ENCODE data around the gene SMCO4.

SMCO4 gene

GRCh38 chr11:93526641-93527583, 16.3 kb downstream of the SMCO4 start:
- no peak for DNase-seq

DNA sequence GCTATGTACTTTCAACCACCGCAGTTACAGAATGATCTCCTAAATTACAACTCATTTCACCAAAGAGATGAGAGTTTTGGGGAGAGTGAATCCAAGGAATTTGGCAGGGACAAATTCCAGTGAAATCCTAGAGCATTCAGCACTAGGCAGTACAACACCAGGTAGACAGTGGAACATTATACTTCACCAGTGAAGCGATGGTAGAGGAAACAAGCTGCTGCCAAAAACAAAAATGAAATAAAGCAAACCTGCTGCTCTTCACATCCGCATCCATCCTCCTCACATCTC, 16.9 kb downstream of the SMCO4 start:
- no peak for DNase-seq

GRCh38 chr11:93525601-93526345, 17.4 kb downstream of the SMCO4 start:
- no peak for DNase-seq

DNA sequence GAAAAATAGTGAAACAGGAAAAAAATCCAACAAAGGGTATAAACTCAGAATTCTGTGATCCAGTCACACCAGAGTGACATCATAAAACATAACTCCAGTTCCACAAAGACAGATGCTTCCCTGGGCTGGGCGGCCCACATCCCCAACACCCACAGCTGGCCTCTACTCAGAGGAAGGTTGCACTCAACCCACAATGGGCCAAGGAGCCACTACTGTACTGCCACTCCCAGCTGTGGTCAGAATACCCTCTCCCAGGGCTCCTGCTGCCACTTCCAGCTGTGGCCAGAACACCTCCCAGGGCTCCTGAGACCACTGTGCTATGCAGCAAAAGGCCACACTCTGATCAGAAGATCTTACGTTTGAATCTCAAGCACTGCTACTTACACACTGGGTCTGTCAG, 18.3 kb downstream of the SMCO4 start:
- DNase-seq = no peak

DNA sequence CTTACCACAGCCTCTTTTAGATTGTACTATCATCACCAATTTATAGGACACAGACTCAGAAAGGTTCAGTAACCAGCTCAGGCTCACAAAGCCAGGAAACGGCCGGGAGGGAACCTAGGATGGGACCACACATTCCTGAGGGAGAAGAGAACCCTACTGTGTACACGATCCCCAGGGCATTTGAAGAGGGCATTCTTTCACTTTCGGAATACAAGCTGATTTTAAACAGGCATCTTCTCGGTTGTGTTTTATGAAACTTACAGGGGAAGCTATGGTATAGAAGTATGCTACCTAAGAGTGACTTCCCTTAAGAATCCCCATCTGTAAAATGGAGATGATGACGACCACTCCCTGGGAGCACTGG, 19.0 kb downstream of the SMCO4 start:
- no peak for DNase-seq

DNA sequence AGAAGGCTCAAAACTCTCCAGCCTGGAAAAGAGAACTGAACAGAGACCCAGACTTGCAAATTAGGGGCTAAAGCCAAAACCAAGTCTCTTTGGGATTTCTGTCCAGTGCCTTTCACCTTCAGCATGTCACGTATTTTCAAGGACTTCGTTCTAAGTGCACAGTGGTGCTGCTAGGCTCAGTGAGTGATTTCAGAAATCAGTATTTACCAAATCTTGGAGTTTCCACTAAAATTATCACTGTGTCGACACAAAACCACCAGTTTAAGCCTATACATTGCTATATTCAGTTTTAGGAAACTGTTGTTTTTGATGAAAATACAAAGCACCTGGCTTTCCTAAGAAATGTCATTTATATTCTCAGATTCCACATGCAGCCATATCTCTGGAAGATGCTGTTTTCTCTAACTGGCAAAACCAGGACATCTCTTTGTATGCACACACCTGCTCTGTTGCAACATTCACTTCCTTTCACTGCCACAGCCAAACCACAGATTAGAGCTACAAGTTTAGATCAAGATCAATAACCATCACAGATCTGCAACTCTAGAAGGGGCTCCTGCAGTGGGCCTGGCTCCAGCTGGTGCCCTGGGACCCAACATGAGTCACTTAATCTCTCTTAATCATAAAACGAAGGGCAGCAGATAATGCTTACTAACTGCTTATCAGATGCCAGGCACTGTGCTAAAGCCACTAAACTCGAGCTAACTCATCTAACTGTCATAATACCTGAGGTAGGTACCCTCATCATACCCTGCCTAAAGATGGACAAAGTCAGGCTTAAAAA, 22.3 kb downstream of the SMCO4 start:
- no peak for DNase-seq

DNA sequence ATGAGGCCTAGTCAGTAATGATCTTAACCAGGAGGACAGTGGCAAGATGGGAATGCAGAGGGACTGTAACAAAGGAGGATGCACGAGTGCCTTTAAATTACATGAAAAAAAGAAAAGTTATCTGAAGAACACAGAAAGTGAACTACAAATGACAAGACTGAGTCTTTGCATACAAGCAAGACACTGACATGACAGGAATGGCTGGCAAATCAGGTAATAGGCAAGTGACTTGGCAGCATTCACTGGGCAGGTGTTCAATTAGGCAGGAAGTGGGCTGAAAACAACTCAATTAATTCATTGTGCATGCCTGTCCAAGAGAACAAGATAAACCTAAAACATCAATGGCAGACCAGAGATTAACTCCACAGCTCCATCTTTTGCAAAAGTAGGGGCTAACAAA, 24.0 kb downstream of the SMCO4 start:
- DNase-seq = no peak

DNA sequence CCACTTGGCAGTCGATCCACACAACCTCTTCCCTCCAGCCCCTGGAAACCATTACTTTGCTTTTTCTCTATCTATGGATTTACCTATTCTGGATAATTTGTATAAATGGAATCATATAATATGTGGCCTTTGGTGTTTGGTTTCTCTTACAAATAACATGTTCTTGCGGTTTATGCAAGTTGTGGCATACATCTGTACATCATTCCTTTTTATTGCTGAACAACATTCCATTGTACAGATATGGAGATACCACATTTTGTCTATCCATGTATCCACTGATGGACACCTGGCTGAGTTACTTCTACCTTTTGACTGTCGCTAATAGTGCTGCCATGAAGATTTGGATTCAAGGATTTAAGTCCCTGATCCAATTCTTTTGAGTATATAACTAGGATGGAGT, 25.1 kb downstream of the SMCO4 start:
- no peak for DNase-seq

DNA sequence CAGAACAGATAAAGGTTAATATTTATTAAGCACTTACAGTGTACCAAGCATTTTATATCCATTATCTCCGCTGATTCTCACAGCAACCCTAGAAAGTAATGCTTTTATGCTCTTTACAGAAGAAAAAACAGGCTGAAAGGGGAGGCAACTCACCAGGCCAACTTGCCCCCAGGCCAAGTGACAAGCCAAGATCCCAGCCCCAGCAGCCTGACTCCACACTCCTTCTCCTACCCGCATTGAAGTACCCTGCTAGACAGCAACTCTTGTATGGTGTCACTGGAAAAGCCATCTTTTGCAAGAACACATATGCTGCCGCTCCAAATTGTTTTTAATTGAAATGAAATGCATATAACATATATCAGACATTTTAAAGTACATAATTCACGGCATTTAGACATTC, 25.6 kb downstream of the SMCO4 start:
- DNase-seq = no peak

- no peak for DNase-seq
Observed at GRCh38 chr11:93517041-93517440, 26.1 kb downstream of the SMCO4 start.

- no peak for DNase-seq
Observed at GRCh38 chr11:93515441-93516025, 27.7 kb downstream of the SMCO4 start.

- DNase-seq = no peak
Observed at GRCh38 chr11:93514712-93515111, 28.5 kb downstream of the SMCO4 start.

DNA sequence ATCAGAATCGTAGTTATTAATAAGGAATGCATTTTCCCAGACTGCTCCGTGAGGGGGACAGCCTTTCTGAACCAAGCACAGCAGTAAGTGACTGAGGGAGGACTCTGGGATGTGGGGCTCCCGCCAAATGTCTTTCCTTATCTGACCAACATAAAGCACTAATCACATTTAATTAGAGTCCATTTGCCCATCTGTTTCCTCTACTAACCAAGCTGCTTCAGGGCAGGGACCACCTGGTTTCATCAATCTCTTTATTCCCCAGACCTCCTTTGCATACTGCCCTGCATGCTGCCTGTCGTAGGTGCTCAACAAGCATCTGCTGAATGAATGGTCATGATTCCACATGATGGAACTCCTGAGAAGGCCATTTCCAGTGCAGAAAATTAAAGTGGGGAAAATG, 29.4 kb downstream of the SMCO4 start:
- no peak for DNase-seq

- no peak for DNase-seq
Observed at GRCh38 chr11:93512949-93513667, 30.1 kb downstream of the SMCO4 start.

- no peak for DNase-seq
Observed at GRCh38 chr11:93512073-93512475, 31.1 kb downstream of the SMCO4 start.

- DNase-seq = no peak
Observed at GRCh38 chr11:93510196-93510873, 32.9 kb downstream of the SMCO4 start.

- no peak for DNase-seq
Observed at GRCh38 chr11:93507517-93507916, 35.7 kb downstream of the SMCO4 start.

GRCh38 chr11:93505703-93506102, 37.5 kb downstream of the SMCO4 start:
- no peak for DNase-seq

- DNase-seq = no peak
Observed at GRCh38 chr11:93504110-93505095, 38.8 kb downstream of the SMCO4 start.

GRCh38 chr11:93501856-93502255, 41.3 kb downstream of the SMCO4 start:
- no peak for DNase-seq

DNA sequence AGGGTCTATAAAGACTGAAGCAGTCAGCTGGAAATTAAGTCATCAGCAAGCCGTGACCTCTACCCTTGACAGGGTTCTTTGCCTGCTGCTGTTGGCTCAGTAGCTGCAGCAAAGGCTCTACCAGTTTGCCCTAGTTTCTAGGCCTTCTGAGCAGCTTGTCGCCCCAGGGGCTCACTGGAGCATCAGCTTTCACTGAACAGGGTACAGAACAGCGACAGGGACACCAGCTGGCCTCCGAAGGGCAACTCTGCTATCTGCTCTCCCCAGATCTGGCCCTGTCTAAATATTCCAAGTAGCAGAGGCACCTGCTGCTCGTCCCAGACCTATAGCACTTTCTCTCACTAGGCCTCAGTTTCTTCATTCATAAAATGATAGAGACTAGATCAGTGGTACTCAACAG, 42.4 kb downstream of the SMCO4 start:
- no peak for DNase-seq

Data from CD4-positive, alpha-beta T cell treated with Interferon gamma for 1 hour (primary cell).